ENCODE measurements around the gene GLIS1. TPM values are rescaled to one million over a fixed set of nuclear protein-coding genes. Genes with fewer than 3 reads are reported as not detected.

GLIS1 gene
- total and polyA plus RNA-seq, 2 donors (not counting 3 experiments of a cell fraction or from before 2014, with no cell fraction given), result not detected

DNA sequence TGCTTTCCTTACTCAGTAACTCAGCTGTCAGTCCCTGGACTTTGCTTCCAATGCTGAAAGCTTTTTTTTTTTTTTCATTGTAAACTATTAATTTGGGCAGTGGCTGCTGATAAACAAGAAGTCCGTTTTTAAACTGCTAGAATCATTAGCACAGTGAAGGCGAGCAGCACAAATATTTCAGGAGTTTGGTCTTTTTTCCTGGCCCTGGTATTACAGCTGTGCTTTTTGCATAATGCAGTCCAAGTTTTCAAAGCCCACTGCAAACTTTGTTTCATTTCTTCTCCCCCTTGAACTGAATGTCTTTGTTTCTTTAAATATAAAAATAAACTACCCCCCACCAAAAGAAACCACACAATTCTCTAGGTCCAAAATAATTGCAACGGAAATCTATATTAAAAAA is 6.6 kb downstream of the GLIS1 start:
- H3K9me3 ChIP-seq (replicated peaks; ENCODE audit: control insufficient read depth, insufficient read depth, low read length), result no peaks in the 10 kb centered on the region
- FAIRE-seq (no peak), DNase-seq (ENCODE audit: low read depth, low spot score) (no peak)
- H3K36me3 ChIP-seq (ENCODE audit: control insufficient read depth in 2 of 2, extremely low read depth in 1 of 2, insufficient read depth in 2 of 2, low read length in 2 of 2), result no peaks in the 10 kb centered on the region
- no peaks in the 10 kb centered on the region for H3K79me2 ChIP-seq (ENCODE audit: control insufficient read depth, insufficient read depth, low read length)
- POLR2A ChIA-PET, result no interaction called here
- no peaks in the 10 kb centered on the region for H4K20me1 ChIP-seq (replicated peaks; ENCODE audit: control insufficient read depth, extremely low read depth, insufficient read depth, low read length)
- H3K4me2 ChIP-seq (ENCODE audit: insufficient read depth, low read length), result no peak overlapping the region
- TF ChIP-seq, protein P1, sequence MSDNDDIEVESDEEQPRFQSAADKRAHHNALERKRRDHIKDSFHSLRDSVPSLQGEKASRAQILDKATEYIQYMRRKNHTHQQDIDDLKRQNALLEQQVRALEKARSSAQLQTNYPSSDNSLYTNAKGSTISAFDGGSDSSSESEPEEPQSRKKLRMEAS (IDR thresholded peaks at IDR 0.05; ENCODE audit: insufficient read depth, insufficient read length), result no peak
- TF ChIP-seq GATA2 (IDR thresholded peaks at IDR 0.05; ENCODE audit: insufficient read depth, insufficient read length, low read depth, low read length) (no peak), POLR2AphosphoS5 (IDR thresholded peaks at IDR 0.05; ENCODE audit: insufficient read depth, low read depth, low read length) (no peak), MYC (IDR thresholded peaks at IDR 0.05; ENCODE audit: low read depth, low read length) (no peak), EZH2 (IDR thresholded peaks at IDR 0.05; ENCODE audit: borderline replicate concordance, low read depth, low read length, severe bottlenecking) (no peak), FOS (IDR thresholded peaks at IDR 0.05; ENCODE audit: borderline replicate concordance, insufficient read depth, low read length) (no peak), JUN (IDR thresholded peaks at IDR 0.05; ENCODE audit: borderline replicate concordance, insufficient read depth, insufficient read length, low read depth) (no peak), POLR2A (IDR thresholded peaks at IDR 0.05; ENCODE audit: low read depth, low read length) (no peak)
- TF ChIP-seq, protein P2, sequence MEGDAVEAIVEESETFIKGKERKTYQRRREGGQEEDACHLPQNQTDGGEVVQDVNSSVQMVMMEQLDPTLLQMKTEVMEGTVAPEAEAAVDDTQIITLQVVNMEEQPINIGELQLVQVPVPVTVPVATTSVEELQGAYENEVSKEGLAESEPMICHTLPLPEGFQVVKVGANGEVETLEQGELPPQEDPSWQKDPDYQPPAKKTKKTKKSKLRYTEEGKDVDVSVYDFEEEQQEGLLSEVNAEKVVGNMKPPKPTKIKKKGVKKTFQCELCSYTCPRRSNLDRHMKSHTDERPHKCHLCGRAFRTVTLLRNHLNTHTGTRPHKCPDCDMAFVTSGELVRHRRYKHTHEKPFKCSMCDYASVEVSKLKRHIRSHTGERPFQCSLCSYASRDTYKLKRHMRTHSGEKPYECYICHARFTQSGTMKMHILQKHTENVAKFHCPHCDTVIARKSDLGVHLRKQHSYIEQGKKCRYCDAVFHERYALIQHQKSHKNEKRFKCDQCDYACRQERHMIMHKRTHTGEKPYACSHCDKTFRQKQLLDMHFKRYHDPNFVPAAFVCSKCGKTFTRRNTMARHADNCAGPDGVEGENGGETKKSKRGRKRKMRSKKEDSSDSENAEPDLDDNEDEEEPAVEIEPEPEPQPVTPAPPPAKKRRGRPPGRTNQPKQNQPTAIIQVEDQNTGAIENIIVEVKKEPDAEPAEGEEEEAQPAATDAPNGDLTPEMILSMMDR (IDR thresholded peaks at IDR 0.05; ENCODE audit: extremely low read depth in 1 of 2, insufficient read depth in 1 of 2, low read depth in 1 of 2, low read length in 2 of 2), result no peak
- no peak overlapping the region for H3K9ac ChIP-seq (replicated peaks; ENCODE audit: extremely low read depth, insufficient read depth, low read length)
- no peaks in the 10 kb centered on the region for H3K9me1 ChIP-seq (replicated peaks; ENCODE audit: control insufficient read depth, extremely low read depth, insufficient read depth, low read length)
- intact Hi-C loops (cut with micrococcal nuclease) (no loop called here), dilution Hi-C loops (cut with MboI; ENCODE audit: extremely low pct_ligation_motif_present, low sequenced_read_pairs) (no loop called here)
- H3K4me3 ChIP-seq (replicated peaks in 1 of 3; ENCODE audit: insufficient read depth in 1 of 3, low read depth in 1 of 3, low read length in 3 of 3), result no peak overlapping the region
- CTCF ChIA-PET, result interaction anchor here (1.1 to 1.5 kb wide), 2 partner anchors 17 to 23 kb away, joined by 3 to 5 read pairs; no protein-coding TSS in a partner anchor
- no TSS peak for BruUV-seq (replicated peaks)
- H3K4me1 ChIP-seq (ENCODE audit: control insufficient read depth, extremely low read depth, insufficient read depth, low read length), result no peaks in the 10 kb centered on the region
- H3K27ac ChIP-seq (ENCODE audit: insufficient read depth, low read depth, low read length), result no peak overlapping the region
- peaks cover 34 to 57% of the 10 kb centered on the region in 2 experiments for H3K27me3 ChIP-seq (ENCODE audit: control insufficient read depth in 2 of 2, insufficient read depth in 2 of 2, low read length in 2 of 2)
- no peak overlapping the region for H2AFZ ChIP-seq (ENCODE audit: low read depth, low read length)
